B cell (primary cell): Measurements from ENCODE around the gene HOXB9.

Source experiments
- EZH2 ChIP-seq: IDR thresholded peaks from 2 replicates; pipeline ENCODE4 v1.6.1; 2012; ENCODE audit warnings: borderline replicate concordance, low read depth, mild to moderate bottlenecking, moderate library complexity, low read length; ENCODE audit not compliant: insufficient read depth, poor library complexity, severe bottlenecking
- TF ChIP-seq, protein P1 (sequence below): fragments of 200-600 bp; IDR thresholded peaks from one replicate; pipeline ENCODE4 v1.8.0; 2022; ENCODE audit warnings: antibody characterized with exemption, mild to moderate bottlenecking

DNA sequence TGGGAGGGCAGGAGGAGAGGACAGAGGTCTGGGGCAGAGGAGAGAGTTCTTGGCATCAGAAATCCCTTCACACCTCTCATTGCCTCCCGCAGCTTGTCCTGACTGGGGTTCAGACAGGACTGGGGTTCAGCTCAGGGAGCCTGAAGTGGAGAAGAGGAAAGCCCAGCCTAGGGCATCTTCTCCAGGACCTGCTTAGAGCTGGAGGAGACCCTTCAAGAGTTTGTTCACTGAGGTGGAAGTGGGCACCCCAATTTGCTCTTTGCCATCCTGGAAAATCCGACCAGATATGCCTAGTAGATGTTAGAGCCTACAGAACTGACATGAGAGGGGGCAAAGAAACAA is 38.1 kb downstream of the HOXB9 start:
- TF ChIP-seq, protein P1, sequence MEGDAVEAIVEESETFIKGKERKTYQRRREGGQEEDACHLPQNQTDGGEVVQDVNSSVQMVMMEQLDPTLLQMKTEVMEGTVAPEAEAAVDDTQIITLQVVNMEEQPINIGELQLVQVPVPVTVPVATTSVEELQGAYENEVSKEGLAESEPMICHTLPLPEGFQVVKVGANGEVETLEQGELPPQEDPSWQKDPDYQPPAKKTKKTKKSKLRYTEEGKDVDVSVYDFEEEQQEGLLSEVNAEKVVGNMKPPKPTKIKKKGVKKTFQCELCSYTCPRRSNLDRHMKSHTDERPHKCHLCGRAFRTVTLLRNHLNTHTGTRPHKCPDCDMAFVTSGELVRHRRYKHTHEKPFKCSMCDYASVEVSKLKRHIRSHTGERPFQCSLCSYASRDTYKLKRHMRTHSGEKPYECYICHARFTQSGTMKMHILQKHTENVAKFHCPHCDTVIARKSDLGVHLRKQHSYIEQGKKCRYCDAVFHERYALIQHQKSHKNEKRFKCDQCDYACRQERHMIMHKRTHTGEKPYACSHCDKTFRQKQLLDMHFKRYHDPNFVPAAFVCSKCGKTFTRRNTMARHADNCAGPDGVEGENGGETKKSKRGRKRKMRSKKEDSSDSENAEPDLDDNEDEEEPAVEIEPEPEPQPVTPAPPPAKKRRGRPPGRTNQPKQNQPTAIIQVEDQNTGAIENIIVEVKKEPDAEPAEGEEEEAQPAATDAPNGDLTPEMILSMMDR = no peak
- TF ChIP-seq EZH2 = no peak
